Vagina (tissue), 2 donors: ENCODE measurements around the gene ENOX1. TPM values are rescaled to one million over a fixed set of nuclear protein-coding genes. Genes with fewer than 3 reads are reported as not detected.

Source experiments
- DNase-seq, 2 donors: peaks; one replicate each; pipeline ENCODE4 v3.0.0-alpha.2; 2017; ENCODE audit errors: extremely low spot score in 2 of 2
- H3K27ac ChIP-seq: fragments of 200-600 bp; sonication (generic); one replicate; pipeline ENCODE4 v1.5.1; 2019
- H3K27me3 ChIP-seq: fragments of 200-600 bp; sonication (generic); one replicate; pipeline ENCODE4 v1.5.1; 2019
- H3K36me3 ChIP-seq, 2 donors: fragments of 200-600 bp; sonication (generic); one replicate each; pipeline ENCODE4 v1.5.1; 2017 to 2019
- H3K4me1 ChIP-seq: fragments of 200-600 bp; sonication (generic); one replicate; pipeline ENCODE4 v1.5.1; 2019
- H3K4me3 ChIP-seq, 2 donors: fragments of 200-600 bp; sonication (generic); 1 replicate in 1 of 2; 2 replicates in 1 of 2; pipeline ENCODE4 v1.5.1; 2016 to 2019
- H3K9me3 ChIP-seq: fragments of 200-600 bp; sonication (generic); one replicate; pipeline ENCODE4 v1.5.1; 2019
- CTCF ChIP-seq, 3 experiments: fragments of 450-650 bp in 2 of 3; fragments of 200-600 bp in 1 of 3; sonication (generic) in 1 of 3; IDR thresholded peaks; one replicate each; pipeline ENCODE4 v1.5.1; 2017 to 2019; ENCODE audit warnings: antibody characterized with exemption in 3 of 3, mild to moderate bottlenecking in 2 of 3, moderate library complexity in 2 of 3
- POLR2A ChIP-seq, 2 donors: fragments of 450-650 bp; IDR thresholded peaks; one replicate each; pipeline ENCODE4 v1.6.1; 2017; ENCODE audit warnings: antibody characterized with exemption in 2 of 2, mild to moderate bottlenecking in 2 of 2, moderate library complexity in 2 of 2
- POLR2AphosphoS5 ChIP-seq, 2 donors: sonication (generic); formaldehyde crosslinking; IDR thresholded peaks; one replicate each; pipeline ENCODE4 v1.9.0; 2017; ENCODE audit warnings: antibody characterized with exemption in 2 of 2, mild to moderate bottlenecking in 2 of 2, low read depth in 1 of 2; ENCODE audit not compliant: insufficient read depth in 1 of 2
- intact Hi-C: fragments of 100-400 bp; cut with DNase I; formaldehyde crosslinking; loops from one replicate; pipeline ENCODE4 v1.15.1; 2023
- total RNA-seq: library from RNA; depleted of rRNA; stranded (reverse); fragments of >200 nt; gene quantifications from one replicate; pipeline ENCODE4 v1.2.3, GENCODE V29; 2016

ENOX1 gene
- total RNA-seq, 1 donor from 2014 or later, result 2.7 TPM

GRCh38 chr13:43206838-43207237 is 579.9 kb downstream of the ENOX1 start:
- no peak for DNase-seq
- no peaks in the 10 kb centered on the region for H3K4me1 ChIP-seq

GRCh38 chr13:43205416-43205815 is 581.4 kb downstream of the ENOX1 start:
- Histone ChIP-seq H3K27me3 (no peaks in the 10 kb centered on the region), H3K4me3 (no peak overlapping the region), H3K27ac (no peak overlapping the region), H3K9me3 (no peaks in the 10 kb centered on the region), H3K36me3 (no peaks in the 10 kb centered on the region), H3K4me1 (no peaks in the 10 kb centered on the region)
- TF ChIP-seq CTCF (IDR thresholded peaks at IDR 0.05) (no peak), POLR2AphosphoS5 (IDR thresholded peaks at IDR 0.05; ENCODE audit: insufficient read depth in 1 of 2, low read depth in 1 of 2) (no peak), POLR2A (IDR thresholded peaks at IDR 0.05) (no peak)
- DNase-seq, result no peak
- intact Hi-C loops, result no loop called here

More at GRCh38 chr13:43206838-43207237, 579.9 kb downstream of the ENOX1 start:
- intact Hi-C loops, result no loop called here
- H3K4me3 ChIP-seq, result no peak overlapping the region
- no peaks in the 10 kb centered on the region for H3K27me3 ChIP-seq
- no peak overlapping the region for H3K27ac ChIP-seq
- H3K9me3 ChIP-seq, result no peaks in the 10 kb centered on the region
- TF ChIP-seq POLR2AphosphoS5 (IDR thresholded peaks at IDR 0.05; ENCODE audit: insufficient read depth in 1 of 2, low read depth in 1 of 2), result no peak
- TF ChIP-seq POLR2A (IDR thresholded peaks at IDR 0.05), result no peak
- no peak for TF ChIP-seq CTCF (IDR thresholded peaks at IDR 0.05)
- no peaks in the 10 kb centered on the region for H3K36me3 ChIP-seq

- Histone ChIP-seq H3K27me3 (no peaks in the 10 kb centered on the region), H3K4me3 (no peak overlapping the region), H3K36me3 (no peaks in the 10 kb centered on the region), H3K9me3 (no peaks in the 10 kb centered on the region), H3K27ac (no peak overlapping the region), H3K4me1 (no peaks in the 10 kb centered on the region)
- no peak for DNase-seq
- TF ChIP-seq CTCF (IDR thresholded peaks at IDR 0.05) (no peak), POLR2A (IDR thresholded peaks at IDR 0.05) (no peak), POLR2AphosphoS5 (IDR thresholded peaks at IDR 0.05; ENCODE audit: insufficient read depth in 1 of 2, low read depth in 1 of 2) (no peak)
- intact Hi-C loops, result no loop called here
These were observed 582.2 kb downstream of the ENOX1 start for GRCh38 chr13:43204591-43204990.

GRCh38 chr13:43203781-43204180 is 583.0 kb downstream of the ENOX1 start:
- Histone ChIP-seq H3K4me3 (no peak overlapping the region), H3K4me1 (no peaks in the 10 kb centered on the region), H3K27ac (no peak overlapping the region), H3K27me3 (no peaks in the 10 kb centered on the region), H3K36me3 (no peaks in the 10 kb centered on the region), H3K9me3 (no peaks in the 10 kb centered on the region)
- intact Hi-C loops, result no loop called here
- no peak for DNase-seq
- TF ChIP-seq POLR2A (IDR thresholded peaks at IDR 0.05) (no peak), CTCF (IDR thresholded peaks at IDR 0.05) (no peak), POLR2AphosphoS5 (IDR thresholded peaks at IDR 0.05; ENCODE audit: insufficient read depth in 1 of 2, low read depth in 1 of 2) (no peak)

- no peak for DNase-seq
These were observed 586.0 kb downstream of the ENOX1 start for GRCh38 chr13:43200736-43201135.

More at GRCh38 chr13:43200736-43201135, 586.0 kb downstream of the ENOX1 start:
- H3K9me3 ChIP-seq, result no peaks in the 10 kb centered on the region
- TF ChIP-seq POLR2AphosphoS5 (IDR thresholded peaks at IDR 0.05; ENCODE audit: insufficient read depth in 1 of 2, low read depth in 1 of 2) (no peak), POLR2A (IDR thresholded peaks at IDR 0.05) (no peak), CTCF (IDR thresholded peaks at IDR 0.05) (no peak)
- H3K4me1 ChIP-seq, result peaks cover 16% of the 10 kb centered on the region
- H3K36me3 ChIP-seq, result no peaks in the 10 kb centered on the region
- no peak overlapping the region for H3K4me3 ChIP-seq
- intact Hi-C loops, result no loop called here
- H3K27me3 ChIP-seq, result no peaks in the 10 kb centered on the region
- H3K27ac ChIP-seq, result no peak overlapping the region
